Activated CD4-positive, alpha-beta T cell treated with anti-CD3 and anti-CD28 coated beads, Interleukin-2, amount 10 ng/mL, durations not matched to agents 7 days and 5 days (primary cell): Measurements from ENCODE around the gene LGI1. TPM values are rescaled to one million over a fixed set of nuclear protein-coding genes. Genes with fewer than 3 reads are reported as not detected.

Source experiments
- total RNA-seq, 2 experiments: library from RNA; stranded (reverse); gene quantifications; one replicate each; pipeline ENCODE4 v1.2.3, GENCODE V29; 2021

Gene LGI1
- total RNA-seq, 2 experiments from 2014 or later = not detected

Other genes with a start within 250 kb of the LGI1 start
- gene FFAR4, start 191.3 kb upstream of the LGI1 start, total RNA-seq = not detected
- not detected for gene RBP4, start 156.7 kb upstream of the LGI1 start, total RNA-seq
- not detected for gene PDE6C, start 145.4 kb upstream of the LGI1 start, total RNA-seq
- gene FRA10AC1, start 55.3 kb upstream of the LGI1 start, total RNA-seq = 10 to 100 TPM; 13.7 TPM
- 1 to 10 TPM; 3.0 to 4.4 TPM for gene SLC35G1, start 136.0 kb downstream of the LGI1 start, total RNA-seq
- under 1 TPM; 0.02 to 0.04 TPM for gene PLCE1, start 236.0 kb downstream of the LGI1 start, total RNA-seq